HG03097 (cell line): ENCODE results near the gene RPS19.

ENCODE experiments used
- ATAC-seq: cut with Tn5 transposase; IDR thresholded peaks from one replicate; pipeline ENCODE4 v1.9.1; 2021; ENCODE audit not compliant: unreplicated experiment, low FRiP score

The RPS19 gene

GRCh38 chr19:41859618-41860418, at the start of gene RPS19:
TSS of gene RPS19 (plus strand) at chr19:41860255. CDS start at chr19:41860775, 520 bp downstream.
- ATAC-seq, result peak; percentile 82

GRCh38 chr19:41810301-41810700, 49.8 kb upstream of the RPS19 start:
- no peak for ATAC-seq

GRCh38 chr19:41811036-41811435, 49.0 kb upstream of the RPS19 start:
- no peak for ATAC-seq

- ATAC-seq, result no peak
Observed at GRCh38 chr19:41811981-41812380, 48.1 kb upstream of the RPS19 start.

- ATAC-seq, result no peak
Observed at GRCh38 chr19:41813911-41814310, 46.1 kb upstream of the RPS19 start.

GRCh38 chr19:41815301-41815700, 44.8 kb upstream of the RPS19 start:
- no peak for ATAC-seq

GRCh38 chr19:41816761-41817160, 43.3 kb upstream of the RPS19 start:
- ATAC-seq, result no peak

GRCh38 chr19:41821003-41821735, 38.9 kb upstream of the RPS19 start:
- ATAC-seq, result no peak

- ATAC-seq, result no peak
Observed at GRCh38 chr19:41837981-41838708, 21.9 kb upstream of the RPS19 start.

- no peak for ATAC-seq
Observed at GRCh38 chr19:41839211-41839610, 20.8 kb upstream of the RPS19 start.

- ATAC-seq, result no peak
Observed at GRCh38 chr19:41843371-41843770, 16.7 kb upstream of the RPS19 start.

GRCh38 chr19:41844601-41845000, 15.5 kb upstream of the RPS19 start, which contains the start of gene LYPD4:
TSS of gene LYPD4 (minus strand) at chr19:41844683. CDS start at chr19:41839285, 5,398 bp downstream.
- no peak for ATAC-seq

- no peak for ATAC-seq
Observed at GRCh38 chr19:41845001-41845050, 15.2 kb upstream of the RPS19 start, which contains the start of gene DMRTC2. TSS of gene DMRTC2 (plus strand) at chr19:41845042. CDS start at chr19:41847429, 2,387 bp downstream.

GRCh38 chr19:41845051-41845590, 14.9 kb upstream of the RPS19 start:
- no peak for ATAC-seq

- ATAC-seq, result no peak
Observed at GRCh38 chr19:41847351-41848105, 12.5 kb upstream of the RPS19 start.

GRCh38 chr19:41848666-41849065, 11.4 kb upstream of the RPS19 start:
- no peak for ATAC-seq

- no peak for ATAC-seq
Observed at GRCh38 chr19:41849067-41849466, 11.0 kb upstream of the RPS19 start.

- ATAC-seq, result no peak
Observed at GRCh38 chr19:41850381-41850780, 9.7 kb upstream of the RPS19 start.

GRCh38 chr19:41851456-41851855, 8.6 kb upstream of the RPS19 start:
- no peak for ATAC-seq

- no peak for ATAC-seq
Observed at GRCh38 chr19:41853344-41853743, 6.7 kb upstream of the RPS19 start.

- no peak for ATAC-seq
Observed at GRCh38 chr19:41853768-41854167, 6.3 kb upstream of the RPS19 start.
